ENCODE measurements around the gene CISD2.

- no peak for TF ChIP-seq EZH2 (IDR thresholded peaks at IDR 0.05)
- TF ChIP-seq CTCF (IDR thresholded peaks at IDR 0.05), result no peak
- TF ChIP-seq EZH2phosphoT487 (IDR thresholded peaks at IDR 0.05), result no peak
Observed at GRCh38 chr4:102843938-102844337, 24.9 kb upstream of the CISD2 start.

Data from neural progenitor cell (in vitro differentiated cells).